GM10248 (cell line): ENCODE measurements around the gene CUZD1.

Source experiments
- CTCF ChIA-PET: fragments of 300-600 bp; sonication (Branson Sonifier 250); formaldehyde crosslinking; extraction: SDS; loops from one replicate; lab custom pipeline; 2021; ENCODE audit warnings: antibody characterized with exemption; lab: Yijun Ruan, JAX
- POLR2A ChIA-PET: fragments of 350-650 bp; sonication (Branson Sonifier 250); formaldehyde crosslinking; extraction: SDS; loops from one replicate; lab custom pipeline; 2020; ENCODE audit warnings: antibody characterized with exemption; lab: Yijun Ruan, JAX
- DNase-seq: peaks from one replicate; pipeline ENCODE4 v3.0.0; 2012; ENCODE audit errors: extremely low spot score
- TF ChIP-seq, protein P1 (sequence below): IDR thresholded peaks from 2 replicates; pipeline ENCODE4 v1.5.1; 2012; ENCODE audit warnings: mild to moderate bottlenecking, low read depth; ENCODE audit errors: extremely low read depth, missing control alignments, control extremely low read depth

The CUZD1 gene

DNA sequence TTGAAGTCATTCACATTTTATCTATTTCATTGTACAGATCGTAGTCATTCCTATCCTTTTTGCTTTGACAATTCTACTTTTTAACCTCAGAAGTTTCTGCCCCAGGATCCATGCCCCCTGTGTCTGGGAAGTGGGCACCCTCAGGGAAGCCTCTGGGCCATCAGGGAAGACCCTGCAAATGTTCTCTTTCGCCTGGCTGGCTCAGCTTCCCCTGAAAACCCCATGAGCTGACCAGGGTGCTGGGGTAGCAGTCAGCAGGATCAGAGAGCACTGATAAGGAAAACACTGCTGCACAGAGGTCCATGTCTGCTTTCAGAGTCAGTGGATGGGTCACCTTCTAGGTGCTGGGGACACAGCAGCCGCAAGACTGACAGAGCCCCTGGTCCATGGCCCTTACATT lies 23.8 kb downstream of the CUZD1 start:
- TF ChIP-seq, protein P1, sequence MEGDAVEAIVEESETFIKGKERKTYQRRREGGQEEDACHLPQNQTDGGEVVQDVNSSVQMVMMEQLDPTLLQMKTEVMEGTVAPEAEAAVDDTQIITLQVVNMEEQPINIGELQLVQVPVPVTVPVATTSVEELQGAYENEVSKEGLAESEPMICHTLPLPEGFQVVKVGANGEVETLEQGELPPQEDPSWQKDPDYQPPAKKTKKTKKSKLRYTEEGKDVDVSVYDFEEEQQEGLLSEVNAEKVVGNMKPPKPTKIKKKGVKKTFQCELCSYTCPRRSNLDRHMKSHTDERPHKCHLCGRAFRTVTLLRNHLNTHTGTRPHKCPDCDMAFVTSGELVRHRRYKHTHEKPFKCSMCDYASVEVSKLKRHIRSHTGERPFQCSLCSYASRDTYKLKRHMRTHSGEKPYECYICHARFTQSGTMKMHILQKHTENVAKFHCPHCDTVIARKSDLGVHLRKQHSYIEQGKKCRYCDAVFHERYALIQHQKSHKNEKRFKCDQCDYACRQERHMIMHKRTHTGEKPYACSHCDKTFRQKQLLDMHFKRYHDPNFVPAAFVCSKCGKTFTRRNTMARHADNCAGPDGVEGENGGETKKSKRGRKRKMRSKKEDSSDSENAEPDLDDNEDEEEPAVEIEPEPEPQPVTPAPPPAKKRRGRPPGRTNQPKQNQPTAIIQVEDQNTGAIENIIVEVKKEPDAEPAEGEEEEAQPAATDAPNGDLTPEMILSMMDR: no peak
- POLR2A ChIA-PET: no interaction called here
- CTCF ChIA-PET: no interaction called here
- DNase-seq: no peak

DNA sequence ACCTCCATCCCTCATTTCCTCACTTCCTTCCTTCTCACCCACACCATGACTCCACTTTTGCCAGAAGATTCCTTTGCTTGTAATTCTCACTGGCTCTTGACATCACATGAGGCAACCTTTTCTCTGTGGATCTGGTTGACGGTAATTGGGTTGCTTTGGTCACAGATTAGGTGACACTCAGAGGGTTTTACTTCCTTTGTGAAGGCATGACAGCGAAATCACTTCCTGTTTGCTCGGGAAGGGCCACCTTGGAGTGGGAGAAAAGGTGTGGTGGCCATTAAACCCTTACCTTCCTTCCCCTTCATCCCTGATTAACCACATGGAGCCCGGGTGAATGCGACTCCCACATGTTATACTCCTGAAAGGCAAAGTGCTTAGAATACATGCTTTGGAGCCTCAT lies 30.2 kb downstream of the CUZD1 start:
- CTCF ChIA-PET: no interaction called here
- TF ChIP-seq, protein P1: no peak
- DNase-seq: no peak
- POLR2A ChIA-PET: no interaction called here

GRCh38 chr10:122814493-122814892 lies 31.2 kb downstream of the CUZD1 start:
- TF ChIP-seq, protein P1: no peak
- no peak for DNase-seq
- ChIA-PET CTCF (no interaction called here), POLR2A (no interaction called here)

- TF ChIP-seq, protein P1: no peak
- DNase-seq: no peak
- CTCF ChIA-PET: no interaction called here
- POLR2A ChIA-PET: no interaction called here
Observed at GRCh38 chr10:122812751-122813150, 32.9 kb downstream of the CUZD1 start.

DNA sequence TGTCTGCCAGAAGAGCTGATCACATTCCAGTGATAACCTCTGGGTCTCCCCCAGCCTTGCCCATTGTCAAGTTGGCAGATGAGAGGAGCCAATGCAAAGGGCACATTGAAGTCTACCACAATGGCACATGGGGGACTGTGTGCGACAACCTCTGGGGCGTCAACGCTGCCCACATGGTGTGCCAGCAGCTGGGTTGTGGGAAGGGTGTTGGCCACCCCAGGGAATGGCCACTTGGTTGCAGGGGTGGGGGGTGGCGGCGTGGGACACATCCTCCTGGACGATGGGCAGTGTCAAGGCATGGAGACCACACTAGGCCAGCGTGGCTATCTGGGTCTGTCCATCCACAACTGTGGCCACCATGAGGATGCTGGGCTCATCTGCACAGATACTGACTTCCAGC lies 43.4 kb downstream of the CUZD1 start:
- POLR2A ChIA-PET: no interaction called here
- CTCF ChIA-PET: no interaction called here
- TF ChIP-seq, protein P1: no peak
- DNase-seq: no peak

- ChIA-PET POLR2A (no interaction called here), CTCF (no interaction called here)
- TF ChIP-seq, protein P1: no peak
- DNase-seq: no peak
Observed at GRCh38 chr10:122798704-122799231, 46.9 kb downstream of the CUZD1 start.

GRCh38 chr10:122796796-122797195 lies 48.9 kb downstream of the CUZD1 start:
- ChIA-PET CTCF (interaction anchor here (1.0 to 1.2 kb wide), 2 partner anchors 9 to 24 kb away, joined by 3 to 4 read pairs; no protein-coding TSS in a partner anchor), POLR2A (no interaction called here)
- no peak for DNase-seq

More at GRCh38 chr10:122796796-122797195, 48.9 kb downstream of the CUZD1 start:
- TF ChIP-seq, protein P1: no peak
